ENCODE data around the gene RNF212. TPM values are rescaled to one million over a fixed set of nuclear protein-coding genes. Genes with fewer than 3 reads are reported as not detected.

RNF212 gene
- total and polyA plus RNA-seq, 2 donors (not counting 3 experiments of a cell fraction or from before 2014, with no cell fraction given), result 2.3 to 2.8 TPM

- H3K9ac ChIP-seq (replicated peaks; ENCODE audit: extremely low read depth, insufficient read depth, low read length), result no peak overlapping the region
- DNase-seq (ENCODE audit: low read depth, low spot score) (no peak), FAIRE-seq (no peak)
- no peak overlapping the region for H3K4me2 ChIP-seq (ENCODE audit: insufficient read depth, low read length)
- H4K20me1 ChIP-seq (replicated peaks; ENCODE audit: control insufficient read depth, extremely low read depth, insufficient read depth, low read length), result no peaks in the 10 kb centered on the region
- H3K4me1 ChIP-seq (ENCODE audit: control insufficient read depth, extremely low read depth, insufficient read depth, low read length), result no peaks in the 10 kb centered on the region
- no peaks in the 10 kb centered on the region for H3K27me3 ChIP-seq (ENCODE audit: control insufficient read depth in 2 of 2, insufficient read depth in 2 of 2, low read length in 2 of 2)
- no peaks in the 10 kb centered on the region for H3K79me2 ChIP-seq (ENCODE audit: control insufficient read depth, insufficient read depth, low read length)
- no peak overlapping the region for H3K27ac ChIP-seq (ENCODE audit: insufficient read depth, low read depth, low read length)
- dilution Hi-C loops (cut with MboI; ENCODE audit: extremely low pct_ligation_motif_present, low sequenced_read_pairs), result no loop called here
- ChIA-PET CTCF (no interaction called here), POLR2A (no interaction called here)
- no peak for TF ChIP-seq GATA2 (IDR thresholded peaks at IDR 0.05; ENCODE audit: insufficient read depth, insufficient read length, low read depth, low read length)
- no peak for TF ChIP-seq FOS (IDR thresholded peaks at IDR 0.05; ENCODE audit: borderline replicate concordance, insufficient read depth, low read length)
- TF ChIP-seq MAX (IDR thresholded peaks at IDR 0.05; ENCODE audit: insufficient read depth, insufficient read length), result no peak
- no peak for TF ChIP-seq CTCF (IDR thresholded peaks at IDR 0.05; ENCODE audit: extremely low read depth in 1 of 2, insufficient read depth in 1 of 2, low read depth in 1 of 2, low read length in 2 of 2)
- TF ChIP-seq JUN (IDR thresholded peaks at IDR 0.05; ENCODE audit: borderline replicate concordance, insufficient read depth, insufficient read length, low read depth), result no peak
- no peak for TF ChIP-seq EZH2 (IDR thresholded peaks at IDR 0.05; ENCODE audit: borderline replicate concordance, low read depth, low read length, severe bottlenecking)
- no peak for TF ChIP-seq POLR2A (IDR thresholded peaks at IDR 0.05; ENCODE audit: low read depth, low read length)
- no peak for TF ChIP-seq POLR2AphosphoS5 (IDR thresholded peaks at IDR 0.05; ENCODE audit: insufficient read depth, low read depth, low read length)
- TF ChIP-seq MYC (IDR thresholded peaks at IDR 0.05; ENCODE audit: low read depth, low read length), result no peak
- H2AFZ ChIP-seq (ENCODE audit: low read depth, low read length), result no peak overlapping the region
- no peaks in the 10 kb centered on the region for H3K9me1 ChIP-seq (replicated peaks; ENCODE audit: control insufficient read depth, extremely low read depth, insufficient read depth, low read length)
- no peaks in the 10 kb centered on the region for H3K9me3 ChIP-seq (replicated peaks; ENCODE audit: control insufficient read depth, insufficient read depth, low read length)
- no peaks in the 10 kb centered on the region for H3K36me3 ChIP-seq (ENCODE audit: control insufficient read depth in 2 of 2, extremely low read depth in 1 of 2, insufficient read depth in 2 of 2, low read length in 2 of 2)
- intact Hi-C loops (cut with micrococcal nuclease), result no loop called here
- H3K4me3 ChIP-seq (replicated peaks in 1 of 3; ENCODE audit: insufficient read depth in 1 of 3, low read depth in 1 of 3, low read length in 3 of 3), result no peak overlapping the region
- BruUV-seq (replicated peaks), result no TSS peak
Measured at GRCh38 chr4:1151541-1151940, 38.2 kb upstream of the RNF212 start.
